Prostate gland (tissue), 1 donor: Measurements from ENCODE around the gene VDAC1.

Experiments used
- POLR2A ChIP-seq: fragments of 450-650 bp; IDR thresholded peaks from one replicate; pipeline ENCODE4 v1.6.1; 2016; ENCODE audit warnings: antibody characterized with exemption, mild to moderate bottlenecking
- POLR2AphosphoS5 ChIP-seq: sonication (generic); formaldehyde crosslinking; IDR thresholded peaks from one replicate; pipeline ENCODE4 v1.6.1; 2017; ENCODE audit warnings: antibody characterized with exemption

DNA sequence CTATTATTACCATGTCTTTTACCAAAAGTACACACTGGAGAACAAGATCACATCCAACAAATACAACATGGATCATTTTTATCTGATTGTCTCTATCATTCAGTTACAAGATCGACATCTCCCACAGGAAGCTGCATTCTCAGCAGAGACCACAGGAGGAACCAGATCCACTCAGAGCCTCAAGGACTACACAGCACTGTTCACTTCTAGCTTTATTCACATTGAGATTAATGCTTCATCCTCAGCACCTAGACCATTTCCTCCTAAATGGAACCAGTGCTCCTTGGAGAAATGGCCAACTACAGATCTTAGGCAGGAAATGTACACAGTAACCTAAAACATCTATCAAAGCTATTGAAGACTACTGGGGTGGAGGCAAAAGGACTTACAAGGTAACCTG is 23.1 kb downstream of the VDAC1 start:
- no peak for TF ChIP-seq POLR2AphosphoS5
- TF ChIP-seq POLR2A: no peak
